Keratinocyte (primary cell): ENCODE data around the gene ZNF529. TPM values are rescaled to one million over a fixed set of nuclear protein-coding genes. Genes with fewer than 3 reads are reported as not detected.
A peak's percentile ranks its signal among the peaks of the same experiment; 100 is the strongest.

Experiments
- DNase-seq: peaks from one replicate; pipeline ENCODE4 v3.0.0-alpha.2; 2011; ENCODE audit warnings: low read depth, missing footprints, low spot score
- FAIRE-seq: peaks from 2 replicates; lab custom pipeline; 2011; peaks lifted over from hg19 to GRCh38; lab: Jason Lieb, UNC
- H2AFZ ChIP-seq: 2 replicates; pipeline ENCODE4 v1.6.0; 2012; ENCODE audit warnings: low read length, control low read depth, inconsistent platforms; ENCODE audit not compliant: control insufficient read depth
- H3K27ac ChIP-seq: 2 replicates; pipeline ENCODE4 v1.5.1; 2011; ENCODE audit warnings: low read length; ENCODE audit not compliant: control insufficient read depth, insufficient read depth
- H3K27me3 ChIP-seq: 3 replicates; pipeline ENCODE4 v1.6.0; 2011; ENCODE audit warnings: low read length; ENCODE audit not compliant: control insufficient read depth, insufficient read depth; ENCODE audit errors: extremely low read depth
- H3K36me3 ChIP-seq, 2 experiments: 2 replicates in 1 of 2; 3 replicates in 1 of 2; pipeline ENCODE4 v1.5.1; 2011; ENCODE audit warnings: low read length in 2 of 2, mild to moderate bottlenecking in 1 of 2; ENCODE audit not compliant: control insufficient read depth in 2 of 2, insufficient read depth in 2 of 2; ENCODE audit errors: extremely low read depth in 1 of 2
- H3K4me1 ChIP-seq: 3 replicates; pipeline ENCODE4 v1.5.1; 2011; ENCODE audit warnings: low read length; ENCODE audit not compliant: control insufficient read depth, insufficient read depth; ENCODE audit errors: extremely low read depth
- H3K4me2 ChIP-seq: 3 replicates; pipeline ENCODE4 v1.6.0; 2011; ENCODE audit warnings: low read depth, low read length; ENCODE audit not compliant: control insufficient read depth, insufficient read depth; ENCODE audit errors: extremely low read depth
- H3K4me3 ChIP-seq, 3 experiments: fragments of 200-600 bp in 1 of 3; sonication (generic) in 1 of 3; 2 replicates in 2 of 3; 3 replicates in 1 of 3; pipeline ENCODE4 v1.5.1; 2011 to 2016; ENCODE audit warnings: low read length in 3 of 3, mild to moderate bottlenecking in 3 of 3, control low read depth in 2 of 3, inconsistent platforms in 1 of 3, low read depth in 1 of 3, mixed read lengths in 1 of 3, mixed run types in 1 of 3, moderate library complexity in 1 of 3; ENCODE audit not compliant: control insufficient read depth in 2 of 3, insufficient read depth in 2 of 3; ENCODE audit errors: extremely low read depth in 1 of 3
- H3K79me2 ChIP-seq: 2 replicates; pipeline ENCODE4 v1.6.0; 2012; ENCODE audit warnings: low read length; ENCODE audit not compliant: control insufficient read depth, insufficient read depth
- H3K9ac ChIP-seq: 3 replicates; pipeline ENCODE4 v1.6.0; 2011; ENCODE audit warnings: low read length; ENCODE audit not compliant: control insufficient read depth, insufficient read depth; ENCODE audit errors: extremely low read depth
- H3K9me1 ChIP-seq: 3 replicates; pipeline ENCODE4 v1.6.0; 2011; ENCODE audit warnings: low read length; ENCODE audit not compliant: control insufficient read depth, insufficient read depth; ENCODE audit errors: extremely low read depth
- H3K9me3 ChIP-seq: 2 replicates; pipeline ENCODE4 v1.5.1; 2012; ENCODE audit warnings: low read depth, low read length; ENCODE audit not compliant: control insufficient read depth
- H4K20me1 ChIP-seq: 3 replicates; pipeline ENCODE4 v1.6.0; 2011; ENCODE audit warnings: low read length; ENCODE audit not compliant: control insufficient read depth, insufficient read depth; ENCODE audit errors: extremely low read depth
- CTCF ChIP-seq, 3 experiments: IDR thresholded peaks in 1 of 3; conservative IDR thresholded peaks in 1 of 3; optimal IDR thresholded peaks in 1 of 3; 2 replicates in 2 of 3; 3 replicates in 1 of 3; pipeline versions ENCODE3 to v1.5.1; 2011; ENCODE audit warnings: low read length in 3 of 3, mild to moderate bottlenecking in 3 of 3, moderate library complexity in 2 of 3, control low read depth in 1 of 3, inconsistent platforms in 1 of 3; ENCODE audit not compliant: insufficient read depth in 2 of 3; ENCODE audit errors: extremely low read depth in 1 of 3
- EZH2 ChIP-seq: IDR thresholded peaks from one replicate; pipeline ENCODE4 v1.6.1; 2012; ENCODE audit warnings: inconsistent platforms, mild to moderate bottlenecking, low read length, moderate library complexity
- dilution Hi-C: fragments of 300-500 bp; cut with MboI; formaldehyde crosslinking; loops from one replicate; pipeline ENCODE4 v1.7.0; 2020; ENCODE audit warnings: low sequenced_read_pairs; ENCODE audit not compliant: extremely low pct_ligation_motif_present
- polyA plus RNA-seq, 5 experiments: library from polyadenylated mRNA; depleted of rRNA in 3 of 5; stranded (reverse) in 3 of 5; stranded (forward) in 1 of 5; unstranded in 1 of 5; fragments of >200 nt; gene quantifications; 1 replicate in 1 of 5; 2 replicates in 3 of 5; 3 replicates in 1 of 5; pipeline versions ENCODE4 v1.2.1 to v1.2.3, GENCODE V29; 2011 to 2012; ENCODE audit warnings: missing spikeins in 2 of 5, low read depth in 1 of 5, low replicate concordance in 1 of 5

The ZNF529 gene
- polyA plus RNA-seq, 1 donor (not counting 4 experiments of a cell fraction or from before 2014, with no cell fraction given) = 5.5 TPM

- H3K79me2 ChIP-seq = peaks cover 43% of the 10 kb centered on the region
- no peak for FAIRE-seq
- peak overlapping the region; percentile 93 for H3K4me2 ChIP-seq
Observed at GRCh38 chr19:36574741-36575140, 1.6 kb upstream of the ZNF529 start.

GRCh38 chr19:36573895-36574720 is 1.0 kb upstream of the ZNF529 start:
- dilution Hi-C loops = no loop called here
- Histone ChIP-seq H3K9me1 (no peaks in the 10 kb centered on the region), H3K27me3 (no peaks in the 10 kb centered on the region), H3K79me2 (peaks cover 43% of the 10 kb centered on the region), H3K4me3 (peak overlapping the region; percentile 60 to 97 (median 89)), H3K4me1 (peaks cover 4% of the 10 kb centered on the region), H3K9me3 (no peaks in the 10 kb centered on the region), H2AFZ (peak overlapping the region; percentile 100), H3K4me2 (peak overlapping the region; percentile 93), H3K9ac (peak overlapping the region; percentile 94), H3K27ac (peak overlapping the region; percentile 90), H4K20me1 (no peaks in the 10 kb centered on the region), H3K36me3 (peaks cover 9 to 10% of the 10 kb centered on the region in 2 experiments)
- FAIRE-seq (no peak), DNase-seq (no peak)
- TF ChIP-seq EZH2 (no peak), CTCF (optimal IDR thresholded peaks at IDR 0.05 in 1 of 3, IDR thresholded peaks at IDR 0.05 in 1 of 3, conservative IDR thresholded peaks at IDR 0.05 in 1 of 3; ENCODE audit: extremely low read depth in 1 of 3, insufficient read depth in 2 of 3, low read length in 3 of 3) (no peak)

More at GRCh38 chr19:36574741-36575140, 1.6 kb upstream of the ZNF529 start:
- no peaks in the 10 kb centered on the region for H3K27me3 ChIP-seq
- peaks cover 4% of the 10 kb centered on the region for H3K4me1 ChIP-seq
- dilution Hi-C loops = no loop called here
- peak overlapping the region; percentile 60 to 97 (median 89) for H3K4me3 ChIP-seq
- no peaks in the 10 kb centered on the region for H4K20me1 ChIP-seq
- no peak overlapping the region for H3K27ac ChIP-seq
- peaks cover 12 to 13% of the 10 kb centered on the region in 2 experiments for H3K36me3 ChIP-seq
- H3K9me3 ChIP-seq = no peaks in the 10 kb centered on the region
- DNase-seq = no peak
- no peak for TF ChIP-seq EZH2
- TF ChIP-seq CTCF (optimal IDR thresholded peaks at IDR 0.05 in 1 of 3, IDR thresholded peaks at IDR 0.05 in 1 of 3, conservative IDR thresholded peaks at IDR 0.05 in 1 of 3; ENCODE audit: extremely low read depth in 1 of 3, insufficient read depth in 2 of 3, low read length in 3 of 3) = no peak
- no peak overlapping the region for H3K9ac ChIP-seq
- no peaks in the 10 kb centered on the region for H3K9me1 ChIP-seq
- H2AFZ ChIP-seq = no peak overlapping the region
